Endothelial cell (in vitro differentiated cells): ENCODE results near the gene UROC1. TPM values are rescaled to one million over a fixed set of nuclear protein-coding genes. Genes with fewer than 3 reads are reported as not detected.
"Not testable (repeated sequence)": the region's sequence is repeated elsewhere in the genome, so short reads cannot be mapped to it uniquely, and the experiment has no call there.

Experiments used
- DNase-seq: peaks from one replicate; pipeline ENCODE4 v3.0.0; 2021; ENCODE audit warnings: low spot score
- H3K27ac Mint-ChIP-seq: one replicate; pipeline ENCODE4 v1.8.0; 2021; ENCODE audit warnings: mixed read lengths, inconsistent platforms; ENCODE audit not compliant: unreplicated experiment
- H3K27me3 Mint-ChIP-seq: one replicate; pipeline ENCODE4 v1.8.0; 2021; ENCODE audit warnings: mild to moderate bottlenecking, moderate library complexity, mixed read lengths, inconsistent platforms; ENCODE audit not compliant: unreplicated experiment
- H3K36me3 Mint-ChIP-seq: one replicate; pipeline ENCODE4 v1.8.0; 2021; ENCODE audit warnings: mild to moderate bottlenecking, low read depth, mixed read lengths, inconsistent platforms; ENCODE audit not compliant: unreplicated experiment
- H3K4me1 Mint-ChIP-seq: one replicate; pipeline ENCODE4 v1.8.0; 2021; ENCODE audit warnings: mild to moderate bottlenecking, mixed read lengths, inconsistent platforms; ENCODE audit not compliant: unreplicated experiment
- H3K4me3 Mint-ChIP-seq: one replicate; pipeline ENCODE4 v1.8.0; 2021; ENCODE audit warnings: mild to moderate bottlenecking, mixed read lengths, inconsistent platforms; ENCODE audit not compliant: unreplicated experiment
- H3K9me3 Mint-ChIP-seq: one replicate; pipeline ENCODE4 v1.8.0; 2021; ENCODE audit warnings: mixed read lengths, inconsistent platforms; ENCODE audit not compliant: unreplicated experiment
- total RNA-seq: library from RNA; stranded (reverse); fragmentation: NEBNext Ultra II Directional; extraction: Animal tissue kit (Norgen Biotek cat#: 25700); gene quantifications from one replicate; pipeline ENCODE4 v1.2.1, GENCODE V29; 2021; ENCODE audit not compliant: unreplicated experiment
- TF ChIP-seq, protein P1 (sequence below): fragments of 200-600 bp; sonication (generic); IDR thresholded peaks from one replicate; pipeline ENCODE4 v1.5.0; 2021; ENCODE audit warnings: antibody characterized with exemption; ENCODE audit not compliant: unreplicated experiment

UROC1 gene
- total RNA-seq, 1 donor from 2014 or later, result not detected

DNA sequence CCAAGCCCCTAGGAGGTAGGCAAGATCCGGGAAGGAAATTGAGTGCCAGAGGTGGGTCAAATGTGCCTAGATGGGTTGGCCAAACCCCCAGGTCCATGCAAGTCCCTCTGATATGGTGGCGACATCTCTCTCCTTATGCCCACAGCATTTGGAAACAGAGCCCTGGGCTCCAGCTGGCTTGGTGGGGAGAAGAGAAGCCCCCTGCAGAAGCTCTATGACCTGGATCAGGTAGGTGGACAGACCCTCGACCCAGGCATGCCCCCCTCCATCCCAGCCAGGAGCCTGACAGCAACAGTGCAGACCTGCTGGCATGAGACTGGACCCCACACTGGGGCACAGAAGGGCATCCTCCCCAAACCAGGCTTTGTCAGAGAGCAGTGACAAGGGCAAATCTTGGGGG lies 18.6 kb upstream of the UROC1 start:
- no peak for DNase-seq
- Mint-ChIP-seq H3K4me1 (peaks cover 5% of the 10 kb centered on the region), H3K36me3 (peaks cover 6% of the 10 kb centered on the region), H3K4me3 (no peak overlapping the region), H3K27ac (no peak overlapping the region), H3K9me3 (no peaks in the 10 kb centered on the region), H3K27me3 (peaks cover 10% of the 10 kb centered on the region)
- TF ChIP-seq, protein P1, sequence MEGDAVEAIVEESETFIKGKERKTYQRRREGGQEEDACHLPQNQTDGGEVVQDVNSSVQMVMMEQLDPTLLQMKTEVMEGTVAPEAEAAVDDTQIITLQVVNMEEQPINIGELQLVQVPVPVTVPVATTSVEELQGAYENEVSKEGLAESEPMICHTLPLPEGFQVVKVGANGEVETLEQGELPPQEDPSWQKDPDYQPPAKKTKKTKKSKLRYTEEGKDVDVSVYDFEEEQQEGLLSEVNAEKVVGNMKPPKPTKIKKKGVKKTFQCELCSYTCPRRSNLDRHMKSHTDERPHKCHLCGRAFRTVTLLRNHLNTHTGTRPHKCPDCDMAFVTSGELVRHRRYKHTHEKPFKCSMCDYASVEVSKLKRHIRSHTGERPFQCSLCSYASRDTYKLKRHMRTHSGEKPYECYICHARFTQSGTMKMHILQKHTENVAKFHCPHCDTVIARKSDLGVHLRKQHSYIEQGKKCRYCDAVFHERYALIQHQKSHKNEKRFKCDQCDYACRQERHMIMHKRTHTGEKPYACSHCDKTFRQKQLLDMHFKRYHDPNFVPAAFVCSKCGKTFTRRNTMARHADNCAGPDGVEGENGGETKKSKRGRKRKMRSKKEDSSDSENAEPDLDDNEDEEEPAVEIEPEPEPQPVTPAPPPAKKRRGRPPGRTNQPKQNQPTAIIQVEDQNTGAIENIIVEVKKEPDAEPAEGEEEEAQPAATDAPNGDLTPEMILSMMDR, result no peak

DNA sequence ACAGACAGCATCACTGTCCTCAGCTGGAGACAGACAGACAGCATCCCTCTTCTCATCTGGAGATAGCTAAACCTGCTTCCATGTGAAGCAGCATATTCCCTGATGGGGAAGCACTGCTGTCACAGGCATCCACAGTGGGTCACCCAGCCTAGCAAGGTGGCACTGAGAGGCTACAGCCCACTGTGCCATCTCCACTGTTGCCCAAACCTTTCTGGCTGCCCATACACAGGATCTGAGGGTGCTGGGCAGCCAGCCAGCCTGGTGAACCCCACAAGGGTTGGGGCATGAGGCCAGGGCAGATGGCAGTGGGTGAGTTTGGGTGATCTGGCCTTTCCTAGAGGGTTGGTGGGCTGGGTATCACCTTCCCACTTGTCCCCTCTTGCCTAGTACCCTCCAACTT lies 18.1 kb upstream of the UROC1 start:
- H3K36me3 Mint-ChIP-seq, result peaks cover 6% of the 10 kb centered on the region

DNA sequence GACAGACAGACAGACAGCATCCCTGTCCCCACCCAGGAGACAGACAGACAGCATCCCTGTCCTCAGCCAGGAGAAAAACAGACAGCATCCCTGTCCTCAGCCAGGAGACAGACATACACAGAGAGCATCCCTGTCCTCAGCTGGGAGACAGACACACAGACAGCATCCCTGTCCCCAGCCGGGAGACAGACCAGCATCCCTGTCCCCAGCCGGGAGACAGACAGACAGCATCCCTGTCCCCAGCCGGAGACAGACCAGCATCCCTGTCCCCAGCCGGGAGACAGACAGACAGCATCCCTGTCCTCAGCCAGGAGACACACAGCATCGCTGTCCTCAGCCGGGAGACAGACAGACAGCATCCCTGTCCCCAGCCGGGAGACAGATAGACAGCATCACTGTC lies 17.1 kb upstream of the UROC1 start:
- not testable (repeated sequence) for DNase-seq, H3K27ac Mint-ChIP-seq, H3K36me3 Mint-ChIP-seq, H3K9me3 Mint-ChIP-seq, H3K4me3 Mint-ChIP-seq, H3K27me3 Mint-ChIP-seq, H3K4me1 Mint-ChIP-seq

More for the DNA sequence above, 18.1 kb upstream of the UROC1 start:
- H3K27me3 Mint-ChIP-seq, result peaks cover 10% of the 10 kb centered on the region
- no peak overlapping the region for H3K27ac Mint-ChIP-seq
- no peak overlapping the region for H3K4me3 Mint-ChIP-seq
- no peaks in the 10 kb centered on the region for H3K9me3 Mint-ChIP-seq
- peaks cover 5% of the 10 kb centered on the region for H3K4me1 Mint-ChIP-seq
- TF ChIP-seq, protein P1, result no peak
- DNase-seq, result no peak

DNA sequence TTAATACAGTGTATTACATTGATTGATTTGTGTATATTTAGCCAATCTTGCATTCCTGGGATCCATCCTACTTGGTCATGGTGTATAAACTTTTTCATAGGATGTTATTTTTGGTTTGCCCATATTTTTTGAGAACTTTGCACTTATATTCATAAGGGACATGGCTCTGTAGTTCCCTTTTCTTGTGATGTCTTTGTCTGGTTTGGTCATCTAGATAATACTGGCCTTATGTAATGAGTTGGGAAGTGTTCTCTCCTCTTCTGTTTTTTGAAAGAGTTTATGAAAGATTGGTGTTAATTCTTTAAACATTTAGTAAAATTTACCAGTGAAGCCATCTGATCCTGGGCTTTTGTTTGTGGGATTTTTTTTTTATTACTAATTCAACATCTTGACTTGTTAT lies 15.9 kb upstream of the UROC1 start:
- Mint-ChIP-seq H3K4me1 (peaks cover 5% of the 10 kb centered on the region), H3K27ac (no peak overlapping the region), H3K27me3 (peaks cover 10% of the 10 kb centered on the region), H3K36me3 (peaks cover 6% of the 10 kb centered on the region), H3K9me3 (no peaks in the 10 kb centered on the region), H3K4me3 (no peak overlapping the region)
- TF ChIP-seq, protein P1, result no peak
- DNase-seq, result no peak

DNA sequence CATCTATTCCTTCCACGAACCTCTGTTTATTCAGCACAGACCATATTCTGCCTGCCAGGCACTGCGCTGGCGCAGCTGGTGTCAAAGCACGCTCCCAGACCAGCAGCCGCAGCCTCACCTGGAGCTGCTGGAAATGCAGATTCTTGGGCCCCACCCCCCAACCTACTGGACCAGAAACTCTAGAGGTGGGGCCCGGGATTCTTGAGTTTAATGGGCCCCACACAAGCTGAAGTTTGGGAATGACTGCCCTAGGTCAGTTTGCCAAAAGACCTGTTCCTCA lies 13.4 kb upstream of the UROC1 start:
- Mint-ChIP-seq H3K4me3 (no peak overlapping the region), H3K4me1 (peaks cover 13% of the 10 kb centered on the region), H3K9me3 (no peaks in the 10 kb centered on the region), H3K36me3 (peaks cover 4% of the 10 kb centered on the region), H3K27me3 (peaks cover 9% of the 10 kb centered on the region), H3K27ac (no peak overlapping the region)
- DNase-seq, result no peak
- TF ChIP-seq, protein P1, result no peak
